Panc1 (cell line): ENCODE measurements around the gene DSCAM. TPM values are rescaled to one million over a fixed set of nuclear protein-coding genes. Genes with fewer than 3 reads are reported as not detected.

Source experiments
- ATAC-seq: fragments of 200-7000 bp; cut with Tn5 transposase; 2 replicates; pipeline ENCODE4 v1.9.1; 2020; ENCODE audit warnings: mild to moderate bottlenecking, moderate library complexity
- BruUV-seq: library from RNA; stranded (reverse); fragments of 400-500 nt; replicated peaks from 2 replicates; lab custom pipeline; 2021; lab: Mats Ljungman, UMichigan
- CTCF ChIA-PET: fragments of 300-600 bp; sonication (Branson Sonifier 250); formaldehyde crosslinking; loops from one replicate; lab custom pipeline; 2022; ENCODE audit warnings: antibody characterized with exemption; lab: Charles Lee
- POLR2A ChIA-PET: fragments of 300-600 bp; sonication (Branson Sonifier 250); formaldehyde crosslinking; loops from one replicate; lab custom pipeline; 2022; ENCODE audit warnings: antibody characterized with exemption; lab: Charles Lee
- DNase-seq: peaks from one replicate; pipeline ENCODE4 v3.0.0-alpha.2; 2010; ENCODE audit warnings: low read depth, low spot score
- H3K27ac ChIP-seq: 2 replicates; pipeline ENCODE4 v1.5.1; 2011; ENCODE audit warnings: mild to moderate bottlenecking, low read length, inconsistent platforms
- H3K27me3 ChIP-seq: fragments of 200-500 bp; sonication (Bioruptor generic); 2 replicates; pipeline ENCODE4 v1.6.0; 2014; ENCODE audit warnings: low read length, inconsistent platforms; ENCODE audit not compliant: control insufficient read depth, insufficient read depth
- H3K36me3 ChIP-seq: fragments of 200-500 bp; sonication (Bioruptor generic); 2 replicates; pipeline ENCODE4 v1.5.1; 2014; ENCODE audit warnings: inconsistent platforms, mild to moderate bottlenecking, low read length, moderate library complexity; ENCODE audit not compliant: control insufficient read depth, insufficient read depth
- H3K4me1 ChIP-seq: 2 replicates; pipeline ENCODE4 v1.5.1; 2011; ENCODE audit warnings: inconsistent platforms, mild to moderate bottlenecking, low read length, moderate library complexity; ENCODE audit not compliant: control insufficient read depth, insufficient read depth
- H3K4me3 ChIP-seq, 2 experiments: 2 replicates each; pipeline ENCODE4 v1.5.1; 2011 to 2012; ENCODE audit warnings: low read depth in 2 of 2, low read length in 2 of 2, mild to moderate bottlenecking in 2 of 2, inconsistent platforms in 1 of 2, moderate library complexity in 1 of 2
- H3K9me3 ChIP-seq: fragments of 200-500 bp; sonication (Bioruptor generic); 2 replicates; pipeline ENCODE4 v1.5.1; 2014; ENCODE audit warnings: low read depth, mild to moderate bottlenecking, inconsistent platforms, low read length, moderate library complexity; ENCODE audit not compliant: control insufficient read depth, insufficient read depth
- POLR2AphosphoS5 ChIP-seq: IDR thresholded peaks from 2 replicates; pipeline ENCODE4 v1.6.1; 2012; ENCODE audit warnings: mild to moderate bottlenecking, low read depth, low read length, moderate library complexity
- SIN3A ChIP-seq: IDR thresholded peaks from 2 replicates; pipeline ENCODE4 v1.6.1; 2012; ENCODE audit warnings: low read depth, mild to moderate bottlenecking, low read length, moderate library complexity, borderline replicate concordance; ENCODE audit not compliant: insufficient read depth
- TCF7L2 ChIP-seq: IDR thresholded peaks from 2 replicates; pipeline ENCODE4 v1.6.1; 2011; ENCODE audit warnings: mild to moderate bottlenecking, low read depth, low read length, inconsistent platforms
- in situ Hi-C: cut with HindIII; loops from 2 replicates; pipeline ENCODE4 v1.10.0; 2016; ENCODE audit warnings: low sequenced_read_pairs, low pct_unique_long_range_greater_than_20kb
- intact Hi-C: fragments of 100-400 bp; cut with micrococcal nuclease; formaldehyde crosslinking; loops from one replicate; pipeline ENCODE4 v1.10.0; 2022; ENCODE audit not compliant: unreplicated experiment
- total RNA-seq: library from RNA; stranded (reverse); gene quantifications from one replicate; pipeline ENCODE4 v1.2.1, GENCODE V29; 2021; ENCODE audit not compliant: unreplicated experiment
- TF ChIP-seq, protein P1 (sequence below): fragments of 450-650 bp; IDR thresholded peaks from 2 replicates; pipeline ENCODE4 v1.5.1; 2017; ENCODE audit warnings: mild to moderate bottlenecking
- TF ChIP-seq, protein P2 (sequence below), 2 experiments: IDR thresholded peaks; 2 replicates each; pipeline ENCODE4 v1.6.1; 2011 to 2012; ENCODE audit warnings: low read depth in 2 of 2, control low read depth in 1 of 2, low read length in 1 of 2, mild to moderate bottlenecking in 1 of 2, moderate library complexity in 1 of 2; ENCODE audit not compliant: insufficient read depth in 1 of 2

Gene DSCAM
- total RNA-seq, 1 experiment from 2014 or later = not detected

DNA sequence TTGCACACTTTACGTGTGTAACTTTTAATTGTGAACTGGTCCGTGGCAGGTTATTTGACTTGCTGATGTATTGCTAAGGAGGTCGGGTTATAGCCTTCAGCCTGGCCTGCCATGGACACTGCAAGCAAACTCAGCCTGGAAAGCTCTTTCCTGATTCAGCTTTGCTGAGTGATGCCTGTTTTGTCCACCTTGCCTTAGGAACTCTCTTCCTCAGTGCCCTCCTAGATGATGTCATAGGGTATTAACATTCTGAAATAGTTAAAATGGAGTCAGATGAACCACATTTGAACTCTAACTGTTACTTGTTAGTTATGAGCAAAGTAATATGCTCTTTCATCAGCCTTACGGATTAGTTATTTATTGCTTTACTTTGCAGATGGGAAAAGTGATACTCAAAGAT, 533.7 kb downstream of the DSCAM start:
- H3K4me1 ChIP-seq = no peaks in the 10 kb centered on the region
- no peaks in the 10 kb centered on the region for H3K36me3 ChIP-seq
- in situ Hi-C loops = no loop called here
- no peak for ATAC-seq
- no peak overlapping the region for H3K4me3 ChIP-seq
- H3K27ac ChIP-seq = no peak overlapping the region
- intact Hi-C loops = no loop called here
- CTCF ChIA-PET = no interaction called here
- no TSS peak for BruUV-seq
- POLR2A ChIA-PET = no interaction called here
- TF ChIP-seq, protein P1, sequence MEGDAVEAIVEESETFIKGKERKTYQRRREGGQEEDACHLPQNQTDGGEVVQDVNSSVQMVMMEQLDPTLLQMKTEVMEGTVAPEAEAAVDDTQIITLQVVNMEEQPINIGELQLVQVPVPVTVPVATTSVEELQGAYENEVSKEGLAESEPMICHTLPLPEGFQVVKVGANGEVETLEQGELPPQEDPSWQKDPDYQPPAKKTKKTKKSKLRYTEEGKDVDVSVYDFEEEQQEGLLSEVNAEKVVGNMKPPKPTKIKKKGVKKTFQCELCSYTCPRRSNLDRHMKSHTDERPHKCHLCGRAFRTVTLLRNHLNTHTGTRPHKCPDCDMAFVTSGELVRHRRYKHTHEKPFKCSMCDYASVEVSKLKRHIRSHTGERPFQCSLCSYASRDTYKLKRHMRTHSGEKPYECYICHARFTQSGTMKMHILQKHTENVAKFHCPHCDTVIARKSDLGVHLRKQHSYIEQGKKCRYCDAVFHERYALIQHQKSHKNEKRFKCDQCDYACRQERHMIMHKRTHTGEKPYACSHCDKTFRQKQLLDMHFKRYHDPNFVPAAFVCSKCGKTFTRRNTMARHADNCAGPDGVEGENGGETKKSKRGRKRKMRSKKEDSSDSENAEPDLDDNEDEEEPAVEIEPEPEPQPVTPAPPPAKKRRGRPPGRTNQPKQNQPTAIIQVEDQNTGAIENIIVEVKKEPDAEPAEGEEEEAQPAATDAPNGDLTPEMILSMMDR = no peak
- TF ChIP-seq SIN3A (no peak), TCF7L2 (no peak), POLR2AphosphoS5 (no peak)
- TF ChIP-seq, protein P2, sequence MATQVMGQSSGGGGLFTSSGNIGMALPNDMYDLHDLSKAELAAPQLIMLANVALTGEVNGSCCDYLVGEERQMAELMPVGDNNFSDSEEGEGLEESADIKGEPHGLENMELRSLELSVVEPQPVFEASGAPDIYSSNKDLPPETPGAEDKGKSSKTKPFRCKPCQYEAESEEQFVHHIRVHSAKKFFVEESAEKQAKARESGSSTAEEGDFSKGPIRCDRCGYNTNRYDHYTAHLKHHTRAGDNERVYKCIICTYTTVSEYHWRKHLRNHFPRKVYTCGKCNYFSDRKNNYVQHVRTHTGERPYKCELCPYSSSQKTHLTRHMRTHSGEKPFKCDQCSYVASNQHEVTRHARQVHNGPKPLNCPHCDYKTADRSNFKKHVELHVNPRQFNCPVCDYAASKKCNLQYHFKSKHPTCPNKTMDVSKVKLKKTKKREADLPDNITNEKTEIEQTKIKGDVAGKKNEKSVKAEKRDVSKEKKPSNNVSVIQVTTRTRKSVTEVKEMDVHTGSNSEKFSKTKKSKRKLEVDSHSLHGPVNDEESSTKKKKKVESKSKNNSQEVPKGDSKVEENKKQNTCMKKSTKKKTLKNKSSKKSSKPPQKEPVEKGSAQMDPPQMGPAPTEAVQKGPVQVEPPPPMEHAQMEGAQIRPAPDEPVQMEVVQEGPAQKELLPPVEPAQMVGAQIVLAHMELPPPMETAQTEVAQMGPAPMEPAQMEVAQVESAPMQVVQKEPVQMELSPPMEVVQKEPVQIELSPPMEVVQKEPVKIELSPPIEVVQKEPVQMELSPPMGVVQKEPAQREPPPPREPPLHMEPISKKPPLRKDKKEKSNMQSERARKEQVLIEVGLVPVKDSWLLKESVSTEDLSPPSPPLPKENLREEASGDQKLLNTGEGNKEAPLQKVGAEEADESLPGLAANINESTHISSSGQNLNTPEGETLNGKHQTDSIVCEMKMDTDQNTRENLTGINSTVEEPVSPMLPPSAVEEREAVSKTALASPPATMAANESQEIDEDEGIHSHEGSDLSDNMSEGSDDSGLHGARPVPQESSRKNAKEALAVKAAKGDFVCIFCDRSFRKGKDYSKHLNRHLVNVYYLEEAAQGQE (IDR thresholded peaks at IDR 0.05; ENCODE audit: insufficient read depth in 1 of 2, low read depth in 2 of 2, low read length in 1 of 2) = no peak
- H3K27me3 ChIP-seq = no peaks in the 10 kb centered on the region
- H3K9me3 ChIP-seq = no peaks in the 10 kb centered on the region
- DNase-seq = no peak

DNA sequence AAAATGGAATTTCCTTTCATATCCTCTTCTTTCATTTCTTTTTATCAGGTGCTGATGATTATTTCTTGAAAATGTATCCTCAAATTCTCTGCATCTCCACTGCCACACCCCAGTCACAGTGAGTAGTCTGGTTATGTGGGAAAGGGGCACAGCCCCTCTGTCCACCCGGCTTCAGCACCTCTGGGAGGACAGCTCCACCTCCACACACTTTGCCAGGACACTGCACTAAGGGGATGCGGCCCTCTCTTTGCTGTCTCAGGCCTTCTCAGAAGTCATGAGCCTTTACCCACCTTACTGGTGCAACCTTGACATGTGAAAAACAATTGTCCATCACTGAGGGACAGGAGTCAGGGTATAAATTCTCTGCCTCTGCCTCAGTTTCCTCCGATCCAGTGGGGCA, 546.7 kb downstream of the DSCAM start:
- ATAC-seq = no peak
- Histone ChIP-seq H3K36me3 (no peaks in the 10 kb centered on the region), H3K4me1 (no peaks in the 10 kb centered on the region), H3K27ac (no peak overlapping the region), H3K9me3 (no peaks in the 10 kb centered on the region), H3K4me3 (no peak overlapping the region), H3K27me3 (no peaks in the 10 kb centered on the region)
- DNase-seq = no peak
- TF ChIP-seq, protein P1 = no peak
- TF ChIP-seq POLR2AphosphoS5 (no peak), TCF7L2 (no peak), SIN3A (no peak)
- TF ChIP-seq, protein P2 (IDR thresholded peaks at IDR 0.05; ENCODE audit: insufficient read depth in 1 of 2, low read depth in 2 of 2, low read length in 1 of 2) = no peak
- in situ Hi-C loops = no loop called here
- CTCF ChIA-PET = no interaction called here
- BruUV-seq = no TSS peak
- POLR2A ChIA-PET = no interaction called here
- intact Hi-C loops = no loop called here
